GM23338 (cell line): ENCODE measurements around the gene PGR.

Source experiments
- TF ChIP-seq, protein P1 (sequence below), 2 experiments: fragments of 200-600 bp in 1 of 2; sonication (generic) in 1 of 2; conservative IDR thresholded peaks; 2 replicates each; pipeline versions ENCODE4 v1.5.1 to v1.6.1; 2016 to 2017; ENCODE audit warnings: antibody characterized with exemption in 2 of 2, low read depth in 2 of 2, mild to moderate bottlenecking in 2 of 2, moderate library complexity in 1 of 2
- TF ChIP-seq, protein P2 (sequence below): IDR thresholded peaks from one replicate; pipeline ENCODE4 v1.6.1; 2018; ENCODE audit warnings: antibody characterized with exemption; ENCODE audit not compliant: unreplicated experiment
- TF ChIP-seq, protein P3 (sequence below): fragments of 250-450 bp; sonication (Bioruptor Pico); IDR thresholded peaks from 2 replicates; pipeline ENCODE4 v1.5.0; 2020; ENCODE audit warnings: mild to moderate bottlenecking, moderate library complexity

DNA sequence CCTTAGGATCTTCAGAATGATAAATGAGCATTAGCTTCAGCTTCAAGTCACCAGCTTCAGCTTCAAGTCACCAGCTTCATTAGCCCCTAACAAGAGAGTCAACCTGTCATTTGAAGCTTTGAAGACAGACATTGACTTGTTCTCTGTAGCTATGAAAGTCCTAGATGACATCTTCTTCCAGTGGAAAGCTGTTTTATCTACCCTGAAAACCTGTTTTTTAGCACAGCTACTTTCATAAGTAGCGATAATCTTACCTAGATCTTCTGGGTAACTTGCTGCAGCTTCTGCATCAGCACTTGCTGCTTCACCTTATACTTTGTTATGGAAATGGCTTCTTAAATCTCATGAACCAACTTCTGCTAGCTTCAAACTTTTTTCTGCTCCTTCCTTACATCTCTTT lies 85.7 kb downstream of the PGR start:
- TF ChIP-seq, protein P1, sequence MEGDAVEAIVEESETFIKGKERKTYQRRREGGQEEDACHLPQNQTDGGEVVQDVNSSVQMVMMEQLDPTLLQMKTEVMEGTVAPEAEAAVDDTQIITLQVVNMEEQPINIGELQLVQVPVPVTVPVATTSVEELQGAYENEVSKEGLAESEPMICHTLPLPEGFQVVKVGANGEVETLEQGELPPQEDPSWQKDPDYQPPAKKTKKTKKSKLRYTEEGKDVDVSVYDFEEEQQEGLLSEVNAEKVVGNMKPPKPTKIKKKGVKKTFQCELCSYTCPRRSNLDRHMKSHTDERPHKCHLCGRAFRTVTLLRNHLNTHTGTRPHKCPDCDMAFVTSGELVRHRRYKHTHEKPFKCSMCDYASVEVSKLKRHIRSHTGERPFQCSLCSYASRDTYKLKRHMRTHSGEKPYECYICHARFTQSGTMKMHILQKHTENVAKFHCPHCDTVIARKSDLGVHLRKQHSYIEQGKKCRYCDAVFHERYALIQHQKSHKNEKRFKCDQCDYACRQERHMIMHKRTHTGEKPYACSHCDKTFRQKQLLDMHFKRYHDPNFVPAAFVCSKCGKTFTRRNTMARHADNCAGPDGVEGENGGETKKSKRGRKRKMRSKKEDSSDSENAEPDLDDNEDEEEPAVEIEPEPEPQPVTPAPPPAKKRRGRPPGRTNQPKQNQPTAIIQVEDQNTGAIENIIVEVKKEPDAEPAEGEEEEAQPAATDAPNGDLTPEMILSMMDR (conservative IDR thresholded peaks at IDR 0.05; ENCODE audit: low read depth in 2 of 2), result no peak
- TF ChIP-seq, protein P2, sequence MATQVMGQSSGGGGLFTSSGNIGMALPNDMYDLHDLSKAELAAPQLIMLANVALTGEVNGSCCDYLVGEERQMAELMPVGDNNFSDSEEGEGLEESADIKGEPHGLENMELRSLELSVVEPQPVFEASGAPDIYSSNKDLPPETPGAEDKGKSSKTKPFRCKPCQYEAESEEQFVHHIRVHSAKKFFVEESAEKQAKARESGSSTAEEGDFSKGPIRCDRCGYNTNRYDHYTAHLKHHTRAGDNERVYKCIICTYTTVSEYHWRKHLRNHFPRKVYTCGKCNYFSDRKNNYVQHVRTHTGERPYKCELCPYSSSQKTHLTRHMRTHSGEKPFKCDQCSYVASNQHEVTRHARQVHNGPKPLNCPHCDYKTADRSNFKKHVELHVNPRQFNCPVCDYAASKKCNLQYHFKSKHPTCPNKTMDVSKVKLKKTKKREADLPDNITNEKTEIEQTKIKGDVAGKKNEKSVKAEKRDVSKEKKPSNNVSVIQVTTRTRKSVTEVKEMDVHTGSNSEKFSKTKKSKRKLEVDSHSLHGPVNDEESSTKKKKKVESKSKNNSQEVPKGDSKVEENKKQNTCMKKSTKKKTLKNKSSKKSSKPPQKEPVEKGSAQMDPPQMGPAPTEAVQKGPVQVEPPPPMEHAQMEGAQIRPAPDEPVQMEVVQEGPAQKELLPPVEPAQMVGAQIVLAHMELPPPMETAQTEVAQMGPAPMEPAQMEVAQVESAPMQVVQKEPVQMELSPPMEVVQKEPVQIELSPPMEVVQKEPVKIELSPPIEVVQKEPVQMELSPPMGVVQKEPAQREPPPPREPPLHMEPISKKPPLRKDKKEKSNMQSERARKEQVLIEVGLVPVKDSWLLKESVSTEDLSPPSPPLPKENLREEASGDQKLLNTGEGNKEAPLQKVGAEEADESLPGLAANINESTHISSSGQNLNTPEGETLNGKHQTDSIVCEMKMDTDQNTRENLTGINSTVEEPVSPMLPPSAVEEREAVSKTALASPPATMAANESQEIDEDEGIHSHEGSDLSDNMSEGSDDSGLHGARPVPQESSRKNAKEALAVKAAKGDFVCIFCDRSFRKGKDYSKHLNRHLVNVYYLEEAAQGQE, result no peak
- TF ChIP-seq, protein P3, sequence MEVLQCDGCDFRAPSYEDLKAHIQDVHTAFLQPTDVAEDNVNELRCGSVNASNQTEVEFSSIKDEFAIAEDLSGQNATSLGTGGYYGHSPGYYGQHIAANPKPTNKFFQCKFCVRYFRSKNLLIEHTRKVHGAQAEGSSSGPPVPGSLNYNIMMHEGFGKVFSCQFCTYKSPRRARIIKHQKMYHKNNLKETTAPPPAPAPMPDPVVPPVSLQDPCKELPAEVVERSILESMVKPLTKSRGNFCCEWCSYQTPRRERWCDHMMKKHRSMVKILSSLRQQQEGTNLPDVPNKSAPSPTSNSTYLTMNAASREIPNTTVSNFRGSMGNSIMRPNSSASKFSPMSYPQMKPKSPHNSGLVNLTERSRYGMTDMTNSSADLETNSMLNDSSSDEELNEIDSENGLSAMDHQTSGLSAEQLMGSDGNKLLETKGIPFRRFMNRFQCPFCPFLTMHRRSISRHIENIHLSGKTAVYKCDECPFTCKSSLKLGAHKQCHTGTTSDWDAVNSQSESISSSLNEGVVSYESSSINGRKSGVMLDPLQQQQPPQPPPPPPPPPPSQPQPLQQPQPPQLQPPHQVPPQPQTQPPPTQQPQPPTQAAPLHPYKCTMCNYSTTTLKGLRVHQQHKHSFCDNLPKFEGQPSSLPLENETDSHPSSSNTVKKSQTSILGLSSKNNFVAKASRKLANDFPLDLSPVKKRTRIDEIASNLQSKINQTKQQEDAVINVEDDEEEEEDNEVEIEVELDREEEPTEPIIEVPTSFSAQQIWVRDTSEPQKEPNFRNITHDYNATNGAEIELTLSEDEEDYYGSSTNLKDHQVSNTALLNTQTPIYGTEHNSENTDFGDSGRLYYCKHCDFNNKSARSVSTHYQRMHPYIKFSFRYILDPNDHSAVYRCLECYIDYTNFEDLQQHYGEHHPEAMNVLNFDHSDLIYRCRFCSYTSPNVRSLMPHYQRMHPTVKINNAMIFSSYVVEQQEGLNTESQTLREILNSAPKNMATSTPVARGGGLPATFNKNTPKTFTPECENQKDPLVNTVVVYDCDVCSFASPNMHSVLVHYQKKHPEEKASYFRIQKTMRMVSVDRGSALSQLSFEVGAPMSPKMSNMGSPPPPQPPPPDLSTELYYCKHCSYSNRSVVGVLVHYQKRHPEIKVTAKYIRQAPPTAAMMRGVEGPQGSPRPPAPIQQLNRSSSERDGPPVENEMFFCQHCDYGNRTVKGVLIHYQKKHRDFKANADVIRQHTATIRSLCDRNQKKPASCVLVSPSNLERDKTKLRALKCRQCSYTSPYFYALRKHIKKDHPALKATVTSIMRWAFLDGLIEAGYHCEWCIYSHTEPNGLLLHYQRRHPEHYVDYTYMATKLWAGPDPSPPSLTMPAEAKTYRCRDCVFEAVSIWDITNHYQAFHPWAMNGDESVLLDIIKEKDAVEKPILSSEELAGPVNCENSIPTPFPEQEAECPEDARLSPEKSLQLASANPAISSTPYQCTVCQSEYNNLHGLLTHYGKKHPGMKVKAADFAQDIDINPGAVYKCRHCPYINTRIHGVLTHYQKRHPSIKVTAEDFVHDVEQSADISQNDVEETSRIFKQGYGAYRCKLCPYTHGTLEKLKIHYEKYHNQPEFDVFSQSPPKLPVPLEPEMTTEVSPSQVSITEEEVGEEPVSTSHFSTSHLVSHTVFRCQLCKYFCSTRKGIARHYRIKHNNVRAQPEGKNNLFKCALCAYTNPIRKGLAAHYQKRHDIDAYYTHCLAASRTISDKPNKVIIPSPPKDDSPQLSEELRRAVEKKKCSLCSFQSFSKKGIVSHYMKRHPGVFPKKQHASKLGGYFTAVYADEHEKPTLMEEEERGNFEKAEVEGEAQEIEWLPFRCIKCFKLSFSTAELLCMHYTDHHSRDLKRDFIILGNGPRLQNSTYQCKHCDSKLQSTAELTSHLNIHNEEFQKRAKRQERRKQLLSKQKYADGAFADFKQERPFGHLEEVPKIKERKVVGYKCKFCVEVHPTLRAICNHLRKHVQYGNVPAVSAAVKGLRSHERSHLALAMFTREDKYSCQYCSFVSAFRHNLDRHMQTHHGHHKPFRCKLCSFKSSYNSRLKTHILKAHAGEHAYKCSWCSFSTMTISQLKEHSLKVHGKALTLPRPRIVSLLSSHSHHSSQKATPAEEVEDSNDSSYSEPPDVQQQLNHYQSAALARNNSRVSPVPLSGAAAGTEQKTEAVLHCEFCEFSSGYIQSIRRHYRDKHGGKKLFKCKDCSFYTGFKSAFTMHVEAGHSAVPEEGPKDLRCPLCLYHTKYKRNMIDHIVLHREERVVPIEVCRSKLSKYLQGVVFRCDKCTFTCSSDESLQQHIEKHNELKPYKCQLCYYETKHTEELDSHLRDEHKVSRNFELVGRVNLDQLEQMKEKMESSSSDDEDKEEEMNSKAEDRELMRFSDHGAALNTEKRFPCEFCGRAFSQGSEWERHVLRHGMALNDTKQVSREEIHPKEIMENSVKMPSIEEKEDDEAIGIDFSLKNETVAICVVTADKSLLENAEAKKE (CRISPR knock-in tag), result no peak
